G401.6 (cell line): Measurements from ENCODE around the gene PPP1R9B.

Experiments used
- FAIRE-seq: peaks from 2 replicates; lab custom pipeline; 2012; peaks lifted over from hg19 to GRCh38; lab: Jason Lieb, UNC

The PPP1R9B gene

DNA sequence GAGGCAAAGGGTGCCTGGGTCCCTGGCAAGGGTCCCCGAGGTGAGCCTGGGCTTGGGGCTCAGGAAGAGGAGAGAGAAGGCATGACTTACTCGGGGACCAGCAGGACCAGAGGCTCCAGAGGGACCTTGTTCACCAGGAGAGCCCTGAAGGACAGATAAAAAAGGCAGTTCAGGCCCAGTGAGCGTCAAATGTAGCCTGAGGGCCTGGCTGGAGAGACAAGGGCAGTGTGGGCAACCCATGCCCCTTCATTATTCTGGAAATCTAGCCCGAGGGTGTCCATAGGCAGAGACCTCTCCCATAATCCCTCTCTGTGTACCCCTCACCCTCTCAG is 36.9 kb upstream of the PPP1R9B start:
- no peak for FAIRE-seq

DNA sequence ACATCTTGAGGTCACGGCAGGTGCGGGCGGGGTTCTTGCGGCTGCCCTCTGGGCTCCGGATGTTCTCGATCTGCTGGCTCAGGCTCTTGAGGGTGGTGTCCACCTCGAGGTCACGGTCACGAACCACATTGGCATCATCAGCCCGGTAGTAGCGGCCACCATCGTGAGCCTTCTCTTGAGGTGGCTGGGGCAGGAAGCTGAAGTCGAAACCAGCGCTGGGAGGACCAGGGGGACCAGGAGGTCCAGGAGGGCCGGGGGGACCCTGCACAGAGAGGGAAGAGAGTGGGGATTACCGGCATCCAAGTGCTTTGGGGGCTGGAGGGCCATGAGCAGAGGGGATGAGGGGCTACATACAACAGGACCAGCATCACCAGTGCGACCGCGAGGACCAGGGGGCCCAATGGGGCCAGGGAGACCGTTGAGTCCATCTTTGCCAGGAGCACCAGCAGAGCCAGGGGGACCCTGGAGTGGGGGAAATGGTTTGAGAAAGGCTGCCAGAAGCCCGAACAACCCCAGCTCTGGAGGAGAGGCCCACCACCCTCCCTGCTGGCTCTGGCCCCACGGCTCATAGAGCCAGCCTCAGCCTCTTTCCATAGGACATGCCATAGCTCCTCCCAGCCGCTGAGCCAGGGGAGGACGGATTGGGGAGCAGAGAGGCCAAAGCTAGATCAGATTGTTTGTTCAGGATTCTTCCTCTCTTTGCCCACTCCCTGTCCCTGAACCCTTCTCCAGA is 36.4 kb upstream of the PPP1R9B start:
- no peak for FAIRE-seq

DNA sequence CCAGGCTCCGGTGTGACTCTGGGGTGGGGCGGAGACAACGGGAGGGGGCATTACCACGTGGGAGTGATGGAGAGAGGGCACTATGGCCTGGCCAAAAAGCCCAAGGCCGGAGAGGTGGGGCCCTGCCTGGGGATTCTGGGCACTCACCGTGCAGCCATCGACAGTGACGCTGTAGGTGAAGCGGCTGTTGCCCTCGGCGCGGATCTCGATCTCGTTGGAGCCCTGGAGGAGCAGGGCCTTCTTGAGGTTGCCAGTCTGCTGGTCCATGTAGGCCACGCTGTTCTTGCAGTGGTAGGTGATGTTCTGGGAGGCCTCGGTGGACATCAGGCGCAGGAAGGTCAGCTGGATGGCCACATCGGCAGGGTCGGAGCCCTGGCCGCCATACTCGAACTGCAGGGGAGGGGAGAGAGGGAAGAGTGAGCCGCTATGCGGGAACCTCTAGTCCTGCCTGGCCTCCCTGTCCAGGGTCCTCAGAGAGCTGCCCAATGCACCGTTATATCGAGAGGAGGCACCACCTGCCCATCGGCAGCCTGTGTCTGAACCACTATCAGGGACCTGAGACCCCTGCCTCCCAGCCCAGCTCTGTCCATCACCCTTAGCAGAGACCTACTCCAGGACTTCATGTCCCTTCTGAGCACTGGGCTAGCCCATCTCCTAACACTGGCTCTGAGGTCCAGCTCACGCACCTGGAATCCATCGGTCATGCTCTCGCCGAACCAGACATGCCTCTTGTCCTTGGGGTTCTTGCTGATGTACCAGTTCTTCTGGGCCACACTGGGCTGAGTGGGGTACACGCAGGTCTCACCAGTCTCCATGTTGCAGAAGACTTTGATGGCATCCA is 35.4 kb upstream of the PPP1R9B start:
- FAIRE-seq = no peak

DNA sequence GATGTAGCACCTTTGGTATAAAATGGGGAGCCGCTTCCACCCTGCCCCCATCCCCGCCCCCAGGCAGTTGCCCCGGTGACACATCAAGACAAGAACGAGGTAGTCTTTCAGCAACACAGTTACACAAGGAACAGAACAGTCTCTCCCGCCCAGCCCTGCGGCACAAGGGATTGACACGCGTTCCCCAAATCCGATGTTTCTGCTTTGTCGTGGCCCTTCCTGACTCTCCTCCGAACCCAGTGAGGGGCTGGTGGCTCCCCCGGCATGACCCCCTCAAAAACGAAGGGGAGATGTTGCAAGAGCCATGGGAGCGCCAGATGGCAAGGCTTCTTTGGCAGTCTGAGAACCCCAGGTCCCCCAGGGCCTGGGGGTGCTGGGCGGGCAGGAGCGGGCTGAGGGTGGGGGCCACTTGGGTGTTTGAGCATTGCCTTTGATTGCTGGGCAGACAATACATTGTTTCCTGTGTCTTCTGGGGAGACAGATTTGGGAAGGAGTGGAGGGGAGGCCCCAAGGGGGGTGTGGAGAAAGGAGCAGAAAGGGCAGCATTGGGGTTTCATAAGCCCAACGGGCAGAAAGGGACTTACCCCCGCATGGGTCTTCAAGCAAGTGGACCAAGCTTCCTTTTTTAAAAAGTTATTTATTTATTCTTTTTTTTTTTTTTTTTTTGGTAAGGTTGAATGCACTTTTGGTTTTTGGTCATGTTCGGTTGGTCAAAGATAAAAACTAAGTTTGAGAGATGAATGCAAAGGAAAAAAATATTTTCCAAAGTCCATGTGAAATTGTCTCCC is 34.3 kb upstream of the PPP1R9B start:
- no peak for FAIRE-seq

DNA sequence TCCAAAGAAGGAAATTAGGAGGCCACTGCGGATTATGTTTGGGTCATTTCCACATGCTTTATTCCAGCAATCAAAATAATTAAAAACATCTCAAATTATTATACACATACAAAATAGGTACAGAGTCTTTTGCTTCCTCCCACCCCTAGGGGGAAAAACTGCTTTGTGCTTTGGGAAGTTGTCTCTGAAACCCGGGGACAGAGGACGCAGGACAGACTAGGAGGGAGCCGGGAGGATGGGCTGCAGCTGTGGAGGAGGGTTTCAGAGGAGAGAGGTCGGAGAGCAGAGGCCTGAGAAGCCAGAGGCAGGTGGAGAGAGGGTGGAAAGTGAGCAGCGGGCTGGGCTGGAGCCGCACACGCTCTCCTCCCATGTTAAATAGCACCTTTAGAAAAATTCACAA is 33.6 kb upstream of the PPP1R9B start:
- no peak for FAIRE-seq

DNA sequence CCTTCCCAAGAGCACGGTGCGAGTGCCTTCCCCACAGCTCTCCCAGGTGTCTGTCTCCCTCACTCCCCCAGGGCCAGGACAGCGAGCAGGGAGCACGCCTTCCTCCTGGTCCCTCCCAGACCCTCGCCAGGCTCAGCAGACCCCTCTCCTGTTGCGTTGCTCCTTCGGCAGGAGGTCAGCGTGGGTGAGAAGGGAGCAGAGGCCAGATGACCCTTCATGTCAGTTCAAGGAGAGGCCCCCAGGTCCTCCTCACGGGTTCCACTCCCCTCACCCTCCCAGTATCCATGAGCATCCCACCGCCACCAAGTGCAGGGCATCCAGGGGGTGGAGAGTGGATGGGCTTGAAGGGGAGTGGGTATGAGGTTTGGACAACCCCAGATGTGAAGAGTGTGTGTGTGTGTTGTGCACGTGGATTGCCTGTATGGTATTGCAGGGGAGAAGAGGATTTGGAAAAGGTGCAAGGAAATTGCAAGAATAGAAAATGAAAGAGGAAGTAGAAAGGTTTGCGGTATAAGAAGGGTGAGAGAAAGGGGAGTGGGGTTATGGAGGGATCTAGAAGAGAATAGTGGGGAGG is 33.0 kb upstream of the PPP1R9B start:
- no peak for FAIRE-seq

DNA sequence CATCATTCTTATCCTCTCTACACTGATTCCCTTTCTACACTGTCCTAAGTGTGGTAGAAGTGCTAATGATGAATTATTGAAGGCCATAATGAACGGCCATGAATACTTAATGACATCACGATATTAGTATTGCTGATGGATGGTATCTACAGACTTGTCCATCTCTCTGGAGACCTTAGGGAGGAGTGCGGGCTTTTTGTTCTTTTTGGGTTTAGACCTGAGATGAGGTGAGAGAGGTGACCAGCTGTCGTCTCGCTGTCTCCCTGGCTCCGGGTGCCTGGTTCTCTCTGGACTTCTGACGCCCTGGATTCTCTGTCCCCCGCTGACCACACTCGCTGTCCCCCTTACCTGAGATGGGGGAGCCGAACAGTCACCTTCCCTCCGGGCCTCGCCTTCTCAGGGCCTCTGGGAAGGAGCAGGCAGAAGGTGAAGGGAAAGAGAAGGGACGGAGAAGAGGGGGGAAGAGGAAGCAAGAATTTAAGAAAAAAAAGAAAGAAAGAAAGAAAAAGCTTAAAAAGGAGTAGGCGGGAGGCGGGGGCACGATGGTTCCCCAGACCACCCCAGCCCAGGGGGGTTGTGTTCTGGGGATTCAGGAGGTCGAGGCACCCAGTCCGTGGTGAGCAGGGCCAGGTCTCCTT is 32.4 kb upstream of the PPP1R9B start:
- no peak for FAIRE-seq

DNA sequence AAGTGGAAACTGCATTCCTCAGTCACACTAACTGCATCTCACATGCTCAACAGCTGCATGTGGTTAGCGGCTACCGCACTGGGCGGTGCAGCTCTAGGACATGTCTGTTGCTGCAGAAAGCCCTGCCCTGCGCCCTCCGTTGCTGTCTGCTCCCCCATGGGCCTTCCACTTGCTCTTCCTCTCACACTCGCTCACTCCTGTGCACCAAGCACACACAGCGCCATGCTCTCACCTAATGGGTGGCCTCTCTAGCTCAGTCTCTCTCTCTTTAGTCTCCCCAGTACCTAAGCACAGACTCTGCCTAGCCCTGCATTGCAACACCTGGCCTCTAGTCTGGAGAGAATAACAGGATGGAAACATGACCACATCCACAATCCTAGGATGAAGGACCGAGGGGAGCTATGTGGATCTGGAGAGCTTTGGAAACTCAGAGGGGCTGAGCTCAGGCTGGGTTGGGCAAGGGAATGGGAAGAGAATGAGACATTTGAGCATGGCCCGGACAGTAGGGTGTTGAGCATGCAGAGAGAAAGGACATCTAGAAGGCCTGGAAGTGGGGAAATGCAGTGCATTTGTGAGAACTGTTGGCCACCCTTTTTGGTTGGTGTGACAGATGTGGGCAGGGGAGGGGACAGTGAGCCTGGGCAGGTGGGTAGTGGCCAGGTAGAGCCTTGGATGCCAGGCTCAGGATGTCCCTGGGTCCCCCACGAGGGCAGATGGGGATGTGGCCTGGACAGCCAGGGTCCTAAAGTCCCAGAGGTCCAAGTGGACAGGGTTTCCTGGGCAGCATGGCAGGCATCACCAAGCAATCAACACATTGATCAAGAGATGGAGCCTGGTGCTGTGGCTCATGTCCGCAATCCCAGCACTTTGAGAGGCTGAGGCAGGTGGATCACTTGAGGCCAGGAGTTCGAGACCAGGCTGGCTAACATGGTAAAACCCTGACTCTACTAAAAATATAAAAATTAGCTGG is 31.4 kb upstream of the PPP1R9B start:
- FAIRE-seq = no peak

DNA sequence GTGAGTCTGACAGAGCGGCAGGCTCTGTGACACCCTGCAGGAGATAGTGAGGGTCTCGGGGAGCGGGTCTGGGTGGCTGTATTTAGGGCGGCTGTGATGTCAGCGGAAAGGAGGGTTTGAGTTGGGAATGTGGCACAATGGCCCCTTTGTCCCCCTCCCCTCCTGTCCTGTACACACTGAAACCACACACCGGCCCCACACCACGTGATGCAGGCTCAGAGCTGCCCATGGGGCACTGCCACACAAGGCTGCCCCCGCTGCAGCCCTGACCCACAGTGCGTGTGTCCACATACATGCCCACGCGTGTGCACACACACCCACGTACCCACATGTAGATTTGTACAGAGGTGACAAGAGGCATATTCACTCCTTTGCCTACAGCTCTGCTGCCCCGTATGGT is 30.7 kb upstream of the PPP1R9B start:
- FAIRE-seq = no peak

DNA sequence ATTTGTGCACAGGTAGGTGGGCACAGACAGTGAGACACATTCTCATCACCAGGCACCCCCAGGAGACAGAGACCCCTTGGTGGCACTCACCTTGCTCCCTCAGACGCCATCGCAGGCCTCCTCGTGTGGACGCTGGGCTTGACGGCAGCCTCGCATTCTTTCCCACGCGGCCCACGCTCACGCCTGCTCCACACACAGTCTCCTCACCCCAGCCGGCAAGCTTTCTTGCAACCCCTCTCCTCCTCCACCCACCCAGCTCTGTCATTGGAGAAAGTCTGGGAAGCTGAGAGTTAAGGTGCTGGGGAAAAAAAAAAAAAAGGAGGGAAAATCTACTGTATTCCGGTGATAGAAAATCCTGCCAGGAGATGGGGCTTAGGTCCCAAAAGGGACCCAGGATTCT is 30.1 kb upstream of the PPP1R9B start:
- FAIRE-seq = no peak

DNA sequence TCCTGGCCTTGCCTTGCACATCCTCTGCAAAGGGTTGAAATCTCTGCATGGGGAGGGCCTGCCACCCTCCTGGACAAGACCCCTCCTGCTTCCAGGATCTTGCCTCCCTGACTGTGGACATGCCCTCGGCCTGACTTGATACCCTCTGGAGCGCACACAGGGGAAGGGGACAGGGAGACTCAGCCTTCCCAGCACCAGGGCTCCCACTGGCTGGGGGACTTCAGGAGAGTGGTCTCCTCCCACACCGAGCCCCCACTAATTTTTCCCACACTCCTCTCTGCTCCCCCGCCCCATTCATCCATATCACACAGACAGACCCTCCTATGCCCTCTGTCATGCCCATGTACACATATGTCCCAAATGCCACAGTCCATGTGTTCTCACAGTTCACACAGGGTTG is 29.6 kb upstream of the PPP1R9B start:
- no peak for FAIRE-seq

DNA sequence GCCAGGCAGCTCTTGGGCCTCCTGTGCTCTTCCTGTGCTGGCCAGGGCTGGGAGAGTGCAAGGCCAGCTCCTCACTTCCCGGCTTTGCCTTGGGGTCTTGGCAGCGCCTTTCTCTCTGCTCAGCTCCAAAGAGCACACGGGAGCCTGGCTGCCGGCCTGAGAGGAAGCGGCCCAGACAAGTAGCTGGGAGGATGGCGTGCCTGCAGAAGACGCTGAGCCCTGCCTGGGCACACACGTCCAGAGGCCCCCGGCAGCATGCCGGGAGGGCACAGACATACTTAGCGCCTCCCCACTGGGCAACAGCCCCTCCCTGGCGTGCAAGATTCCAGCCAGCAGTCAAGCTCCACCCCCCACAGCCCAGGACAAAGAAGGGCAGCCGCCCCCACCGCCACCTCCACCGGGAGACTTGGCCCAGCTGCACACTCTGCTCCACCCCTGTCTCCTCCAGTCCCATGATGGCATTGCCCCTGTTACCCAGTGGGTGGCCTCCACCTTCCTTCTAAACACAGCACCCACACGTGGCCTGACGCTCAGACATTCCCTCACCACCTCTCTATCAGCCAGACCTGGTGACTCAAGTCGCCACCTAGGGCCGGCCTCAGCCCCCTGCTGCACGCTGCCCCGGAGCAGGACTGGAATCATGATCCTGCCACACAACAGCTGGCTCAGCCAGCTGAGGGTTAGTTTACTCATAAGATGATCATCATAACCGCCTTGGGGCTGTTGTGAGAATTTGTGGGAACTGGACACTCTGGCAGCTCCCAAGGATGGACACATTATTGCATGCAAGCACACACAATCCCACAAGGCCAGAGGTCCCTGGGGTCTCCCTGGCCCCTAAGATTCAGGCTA is 27.7 kb upstream of the PPP1R9B start:
- FAIRE-seq = no peak

DNA sequence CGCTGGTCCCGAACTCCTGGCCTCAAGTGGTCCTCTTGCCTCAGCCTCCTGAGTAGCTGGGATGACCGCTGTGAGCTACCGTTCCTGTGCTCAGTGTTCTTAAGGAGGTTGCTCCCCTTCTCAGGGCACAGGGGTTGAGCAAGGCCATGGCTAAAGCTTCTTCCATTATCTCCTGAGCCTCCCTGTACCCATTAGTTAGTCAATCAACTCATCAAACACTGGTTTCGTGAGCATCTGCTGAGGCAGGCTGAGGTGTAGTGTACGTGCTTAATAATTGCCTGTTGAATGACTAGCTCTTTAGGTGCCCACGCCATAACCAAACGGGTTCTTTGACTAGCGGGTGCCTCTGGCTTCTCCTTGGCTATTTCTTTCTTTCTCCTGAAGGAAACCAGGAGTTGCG is 27.0 kb upstream of the PPP1R9B start:
- no peak for FAIRE-seq

DNA sequence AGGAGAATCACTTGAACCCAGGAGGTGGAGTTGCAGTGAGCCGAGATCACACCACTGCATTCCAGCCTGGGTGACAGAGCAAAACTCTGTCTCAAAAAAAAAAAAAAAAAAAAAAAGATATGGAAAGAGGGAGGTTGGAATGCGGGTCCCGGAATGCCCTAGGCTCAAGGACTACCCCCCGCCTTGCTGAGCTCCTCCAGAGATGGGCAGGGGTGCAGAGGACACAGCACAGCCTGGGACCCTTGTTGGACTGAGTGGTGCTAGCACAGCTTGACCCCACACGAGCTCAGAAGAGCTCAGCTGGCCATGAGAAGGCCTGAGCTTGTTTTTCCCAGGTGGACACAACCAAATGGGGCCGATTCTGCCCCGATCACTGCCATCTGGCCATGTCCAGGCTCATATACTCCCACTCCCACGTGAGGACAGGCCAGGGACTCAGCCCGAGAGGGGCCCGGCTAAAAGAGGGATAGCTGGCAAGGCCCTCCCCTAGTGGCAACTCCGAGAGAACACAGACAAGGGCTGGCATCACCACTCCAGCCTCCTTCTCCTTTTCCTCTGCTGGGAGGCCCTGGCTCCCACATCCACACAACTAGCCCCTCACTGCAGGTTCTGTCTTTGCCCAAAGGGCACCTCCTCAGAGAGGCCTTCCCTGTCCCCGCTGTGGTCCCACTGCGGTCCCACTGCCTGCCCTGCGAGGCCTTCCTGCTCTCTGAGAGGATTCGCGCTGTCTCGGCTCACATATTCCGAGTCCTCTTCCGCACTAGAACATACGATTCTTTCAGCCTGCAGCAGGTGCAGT is 26.3 kb upstream of the PPP1R9B start:
- no peak for FAIRE-seq

DNA sequence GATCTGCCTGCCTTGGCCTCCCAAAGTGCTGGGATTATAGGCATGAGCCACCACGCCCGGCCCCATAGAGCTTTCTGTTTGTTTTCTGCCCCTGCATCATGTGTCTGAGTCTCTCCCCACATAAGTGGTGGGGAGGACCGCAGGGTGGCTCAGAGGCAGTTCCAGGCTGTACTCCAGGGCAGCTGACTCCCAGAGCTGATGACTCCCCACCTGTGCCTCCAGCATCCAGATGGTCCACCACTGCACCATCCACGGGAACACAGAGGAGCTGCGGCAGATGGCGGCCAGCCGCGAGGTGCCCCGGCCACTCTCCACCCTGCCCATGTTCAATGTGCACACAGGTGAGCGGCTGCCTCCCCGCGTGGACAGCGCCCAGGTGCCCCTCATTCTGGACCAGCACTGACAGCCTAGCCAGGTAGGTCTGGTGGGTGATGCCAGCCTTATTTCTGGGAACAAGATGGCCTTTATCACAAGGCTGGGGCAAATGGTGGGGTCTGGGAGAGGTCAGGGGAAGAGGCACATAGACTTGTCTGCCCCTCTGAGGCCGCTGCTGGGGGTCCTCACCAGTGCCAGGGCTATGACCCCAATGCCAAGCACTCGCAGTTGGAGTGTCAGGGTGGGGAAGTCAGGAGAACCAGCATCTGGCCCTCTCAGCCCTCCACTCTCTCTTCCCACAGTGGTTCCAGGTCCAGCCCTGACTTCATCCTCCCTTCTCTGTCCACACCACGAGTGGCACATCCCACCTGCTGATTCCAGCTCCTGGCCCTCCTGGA is 24.7 kb upstream of the PPP1R9B start:
- no peak for FAIRE-seq

DNA sequence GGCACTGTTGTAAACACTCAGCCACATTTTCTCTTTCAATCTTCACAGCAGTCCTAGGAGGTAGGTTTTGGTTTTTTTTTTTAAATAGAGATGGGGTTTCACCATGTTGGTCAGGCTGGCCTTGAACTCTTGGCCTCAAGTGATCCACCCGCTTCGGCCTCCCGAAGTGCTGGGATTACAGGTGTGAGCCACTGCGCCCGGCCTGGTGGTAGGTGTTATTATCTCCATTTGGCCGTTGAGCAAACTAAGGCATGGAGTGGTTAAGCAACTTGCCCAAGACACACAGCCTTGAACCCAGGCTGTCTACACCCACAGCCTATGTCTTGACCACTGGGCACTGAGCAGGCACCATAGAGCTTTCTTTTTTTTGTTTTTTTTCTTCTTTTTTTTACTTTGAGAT is 24.0 kb upstream of the PPP1R9B start:
- FAIRE-seq = no peak

DNA sequence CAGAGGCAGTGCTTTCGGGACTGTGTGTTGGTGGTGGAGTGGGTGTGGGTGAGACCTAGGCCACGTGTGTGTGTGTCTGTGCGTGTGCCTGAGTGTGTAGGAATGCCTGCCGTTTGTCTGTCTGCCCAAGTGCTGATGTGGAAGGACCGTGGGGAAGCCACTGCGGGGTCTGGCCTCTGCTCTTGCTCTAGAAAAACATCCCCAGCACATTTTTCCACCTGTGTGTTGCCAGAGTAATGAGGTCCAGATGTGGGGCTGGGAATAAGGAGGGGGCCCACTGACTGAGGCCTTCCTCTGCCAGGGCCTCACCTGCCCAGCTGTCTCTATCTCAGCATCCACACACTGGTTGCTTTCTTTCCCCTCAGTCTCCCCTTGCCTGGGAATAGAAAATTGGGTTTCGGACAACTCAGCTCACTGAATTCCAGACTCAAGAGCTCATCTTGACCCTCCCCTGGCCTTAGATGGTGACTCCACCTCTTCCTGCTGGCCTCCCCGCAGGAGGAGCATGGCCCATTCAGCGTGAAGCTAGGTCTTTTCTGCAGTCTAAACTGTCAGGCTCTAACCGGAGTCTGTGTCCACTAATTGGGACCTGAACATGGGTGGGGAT is 23.0 kb upstream of the PPP1R9B start:
- no peak for FAIRE-seq

DNA sequence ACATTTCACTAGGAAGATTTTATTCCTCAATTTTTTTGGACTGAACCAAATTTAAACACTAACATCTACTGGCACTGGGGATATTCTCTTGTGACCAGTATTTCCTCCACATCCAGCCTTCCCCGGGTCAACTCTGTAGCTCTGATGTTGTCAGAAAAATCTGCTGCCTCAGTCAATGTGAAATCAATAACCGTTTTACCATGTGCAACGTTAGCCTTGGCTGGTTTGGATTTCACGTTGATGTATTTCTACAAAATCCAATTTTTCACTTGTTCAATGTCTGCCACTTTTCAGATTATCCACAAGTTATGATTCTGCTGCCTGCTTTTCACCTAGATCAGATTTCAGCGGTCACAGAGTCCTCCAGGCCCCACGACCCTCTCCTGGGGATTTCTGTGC is 22.5 kb upstream of the PPP1R9B start:
- FAIRE-seq = no peak
